NOMO-1 treated with dmso at 0.1 percent for 144 hours (cell line): ENCODE data around the gene GTPBP3.
A peak's percentile ranks its signal among the peaks of the same experiment; 100 is the strongest.
"Not testable (repeated sequence)": the region's sequence is repeated elsewhere in the genome, so short reads cannot be mapped to it uniquely, and the experiment has no call there.

Source experiments
- DNase-seq: peaks from one replicate; lab custom pipeline; 2025; ENCODE audit not compliant: unreplicated experiment; lab: John Stamatoyannopoulos, UW

GTPBP3 gene, protein sequence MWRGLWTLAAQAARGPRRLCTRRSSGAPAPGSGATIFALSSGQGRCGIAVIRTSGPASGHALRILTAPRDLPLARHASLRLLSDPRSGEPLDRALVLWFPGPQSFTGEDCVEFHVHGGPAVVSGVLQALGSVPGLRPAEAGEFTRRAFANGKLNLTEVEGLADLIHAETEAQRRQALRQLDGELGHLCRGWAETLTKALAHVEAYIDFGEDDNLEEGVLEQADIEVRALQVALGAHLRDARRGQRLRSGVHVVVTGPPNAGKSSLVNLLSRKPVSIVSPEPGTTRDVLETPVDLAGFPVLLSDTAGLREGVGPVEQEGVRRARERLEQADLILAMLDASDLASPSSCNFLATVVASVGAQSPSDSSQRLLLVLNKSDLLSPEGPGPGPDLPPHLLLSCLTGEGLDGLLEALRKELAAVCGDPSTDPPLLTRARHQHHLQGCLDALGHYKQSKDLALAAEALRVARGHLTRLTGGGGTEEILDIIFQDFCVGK

GRCh38 chr19:17336872-17337674 is at the start of gene GTPBP3:
TSS of gene GTPBP3 (plus strand) at chr19:17337553. CDS start at chr19:17337612, 59 bp downstream.
- peak; percentile 98 for DNase-seq

DNA sequence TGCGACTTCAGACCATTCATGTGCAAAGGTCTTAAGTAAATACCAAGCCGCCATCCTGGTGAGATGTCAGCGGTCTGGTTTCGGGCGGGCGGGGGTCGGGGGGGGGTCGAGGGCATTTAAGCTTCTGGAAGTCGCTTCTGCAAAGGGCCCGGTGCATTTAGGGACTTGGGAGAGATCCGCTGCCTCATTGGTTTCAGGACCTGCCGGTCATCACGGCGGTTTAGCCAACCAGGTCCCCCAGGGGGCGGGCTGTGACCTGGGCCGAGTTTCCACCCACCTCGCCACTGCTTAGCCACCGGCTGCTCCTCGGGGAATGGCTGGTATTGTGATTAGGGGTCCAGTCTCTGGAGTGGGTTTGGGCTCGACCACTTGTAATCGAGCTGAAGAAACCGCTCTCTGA is 47.9 kb upstream of the GTPBP3 start:
- DNase-seq: no peak

DNA sequence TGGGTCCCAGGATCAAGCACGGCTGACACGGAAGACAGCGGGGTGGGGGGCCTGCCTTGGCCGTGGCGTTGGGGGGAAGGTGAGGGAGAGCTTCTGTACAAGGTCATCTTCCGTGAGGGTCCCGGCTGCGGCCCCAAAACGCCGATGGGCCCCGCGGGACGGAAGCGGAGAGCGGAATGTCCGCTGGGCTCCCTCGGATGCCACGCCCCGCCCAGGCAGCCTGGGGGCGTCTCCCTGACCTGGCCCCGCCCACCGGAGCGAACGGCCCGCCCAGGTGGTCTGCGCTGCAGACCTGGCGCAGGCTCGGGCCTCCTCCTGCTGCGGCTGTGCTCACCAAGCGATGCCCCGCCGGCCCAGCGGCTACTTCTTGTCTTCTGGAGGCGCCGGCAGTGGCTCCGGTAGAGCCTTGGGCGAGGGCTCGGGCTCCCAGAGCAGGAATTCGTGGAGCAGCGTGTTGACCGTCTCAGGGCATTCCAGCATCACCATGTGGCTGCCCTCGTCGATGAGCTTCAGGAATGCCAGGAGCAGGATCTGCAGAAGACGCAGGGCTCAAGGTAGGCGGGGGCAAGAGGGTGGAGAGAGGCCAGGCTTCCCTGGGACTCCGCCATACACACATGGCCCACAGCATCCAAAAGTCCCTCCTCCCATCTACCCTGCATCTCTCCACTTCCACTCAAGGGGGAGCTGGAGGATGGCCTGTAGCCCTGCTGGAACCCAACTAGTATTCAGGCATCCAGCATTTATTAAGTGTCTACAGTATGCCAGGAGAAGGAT is 44.9 kb upstream of the GTPBP3 start:
- peak; percentile 75 for DNase-seq

- DNase-seq: no peak
These were observed 43.7 kb upstream of the GTPBP3 start for GRCh38 chr19:17293605-17294004.

DNA sequence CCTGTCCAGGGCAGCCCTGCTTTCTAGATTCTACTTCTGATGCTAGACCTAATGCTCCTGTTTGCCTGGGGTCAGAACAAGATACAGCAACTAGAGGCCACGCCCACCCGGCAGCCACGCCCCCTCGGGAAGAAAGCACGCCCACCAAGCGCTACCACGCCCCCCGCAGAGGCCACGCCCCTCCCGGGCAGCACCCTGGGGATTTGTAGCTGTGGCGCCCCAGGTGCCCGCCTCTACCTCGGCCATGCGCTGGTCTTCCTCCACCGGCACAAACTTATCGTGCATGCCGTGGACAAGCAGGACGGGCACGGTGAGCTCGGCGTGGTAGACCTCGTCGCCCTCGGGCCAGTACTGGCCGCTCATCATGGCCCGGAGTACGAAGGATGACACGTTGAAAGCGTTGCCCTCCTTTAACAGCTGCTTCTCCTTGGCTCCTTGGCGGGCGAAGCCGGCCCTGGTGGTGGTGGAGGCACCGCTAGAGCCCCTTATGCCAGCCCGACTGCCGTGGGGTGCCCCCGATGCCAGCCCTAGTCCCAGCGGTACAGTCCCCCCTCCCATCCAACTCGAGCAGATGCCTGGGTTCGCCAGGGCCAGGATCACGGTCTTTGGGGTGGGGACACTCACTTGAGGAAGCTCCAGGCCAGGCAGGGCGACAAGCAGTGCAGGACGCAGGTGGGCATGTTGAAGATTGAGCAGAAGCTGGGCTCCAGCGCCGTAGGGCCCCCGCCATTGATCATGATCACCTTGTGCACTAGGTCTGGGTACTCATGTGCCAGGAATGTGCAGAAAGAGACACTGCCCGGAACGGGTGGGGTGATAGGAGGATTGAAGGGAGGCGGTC is 43.1 kb upstream of the GTPBP3 start:
- no peak for DNase-seq

GRCh38 chr19:17295551-17295950 is 41.8 kb upstream of the GTPBP3 start:
- not testable (repeated sequence) for DNase-seq

GRCh38 chr19:17296273-17296672 is 41.1 kb upstream of the GTPBP3 start:
- no peak for DNase-seq

GRCh38 chr19:17296976-17297375 is 40.4 kb upstream of the GTPBP3 start:
- DNase-seq: no peak

DNA sequence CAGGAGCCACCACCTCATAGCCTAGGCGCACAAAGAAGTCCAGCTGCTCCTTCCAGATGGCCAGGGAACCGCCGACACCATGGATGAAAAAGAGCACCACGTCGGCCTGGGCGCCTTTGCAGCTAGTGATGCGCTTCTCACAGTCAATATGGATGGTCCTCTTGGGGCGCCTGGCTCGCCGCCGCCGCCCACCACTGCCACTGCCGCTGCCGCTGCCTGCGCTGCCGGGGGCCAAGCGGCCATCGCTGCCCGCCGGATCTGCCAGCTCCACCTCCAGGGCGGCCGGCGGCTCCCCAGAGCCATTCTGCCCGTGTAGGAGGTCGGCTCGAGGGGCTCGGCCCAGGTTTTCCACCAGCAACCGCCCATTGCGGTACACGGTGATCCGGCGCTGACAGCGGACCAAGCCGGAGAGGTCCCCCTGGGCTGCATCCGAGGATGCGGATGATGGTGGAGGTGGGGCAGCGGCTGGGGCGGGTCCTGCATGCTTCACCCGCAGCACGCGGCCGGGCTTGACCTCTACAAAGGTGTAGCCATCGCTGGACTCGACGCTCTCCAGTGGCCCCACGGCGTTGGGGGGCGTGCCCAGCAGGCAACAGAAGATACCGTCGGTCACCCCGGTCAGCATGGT is 36.2 kb upstream of the GTPBP3 start:
- DNase-seq: no peak

- peak; percentile 29 for DNase-seq
These were observed 34.8 kb upstream of the GTPBP3 start for GRCh38 chr19:17302391-17303166.

- DNase-seq: peak; percentile 89
These were observed 34.0 kb upstream of the GTPBP3 start, which contains the start of gene ABHD8 for GRCh38 chr19:17303167-17303939. TSS of gene ABHD8 (minus strand) at chr19:17303425. CDS start at chr19:17301616, 1,809 bp downstream.

GRCh38 chr19:17303940-17304267 is 33.4 kb upstream of the GTPBP3 start:
- DNase-seq: no peak

DNA sequence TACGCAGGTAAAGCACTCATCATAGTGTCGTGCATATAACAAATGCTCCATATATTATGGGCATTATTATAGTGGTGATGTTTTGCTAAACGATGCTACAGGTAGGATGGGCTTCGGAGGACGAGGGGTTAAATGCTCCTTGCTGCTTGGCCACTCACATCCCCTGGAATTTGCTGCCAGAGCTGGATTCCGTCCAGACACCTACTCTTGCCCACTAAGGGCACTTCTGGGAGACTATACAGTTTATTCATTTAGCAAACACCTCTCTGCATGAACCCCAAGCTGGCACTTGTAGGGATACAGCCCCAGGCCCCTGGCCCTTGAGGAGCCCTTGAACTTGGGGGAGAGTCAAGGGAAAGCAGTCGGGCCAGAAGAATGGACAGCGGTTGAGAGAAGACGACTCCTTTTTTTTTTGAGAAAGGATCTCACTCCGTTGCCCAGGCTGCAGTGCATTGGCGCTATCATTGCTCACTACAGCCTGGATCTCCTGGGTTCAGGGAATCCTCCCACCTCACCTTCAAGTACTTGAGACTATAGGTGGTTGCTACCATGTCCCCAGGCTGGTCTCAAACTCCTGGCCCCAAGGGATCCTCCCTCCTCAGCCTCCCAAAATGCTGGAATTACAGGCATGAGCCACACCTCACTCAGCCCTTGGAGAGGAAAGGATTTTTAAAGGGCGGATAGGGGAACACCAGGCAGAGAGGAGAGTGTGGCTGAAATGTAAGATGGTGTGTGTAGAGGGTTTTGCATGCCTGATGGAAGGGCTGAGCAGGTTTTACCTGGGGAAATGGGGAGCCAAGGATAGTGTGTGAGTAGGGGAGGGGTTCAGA is 32.8 kb upstream of the GTPBP3 start:
- no peak for DNase-seq

DNA sequence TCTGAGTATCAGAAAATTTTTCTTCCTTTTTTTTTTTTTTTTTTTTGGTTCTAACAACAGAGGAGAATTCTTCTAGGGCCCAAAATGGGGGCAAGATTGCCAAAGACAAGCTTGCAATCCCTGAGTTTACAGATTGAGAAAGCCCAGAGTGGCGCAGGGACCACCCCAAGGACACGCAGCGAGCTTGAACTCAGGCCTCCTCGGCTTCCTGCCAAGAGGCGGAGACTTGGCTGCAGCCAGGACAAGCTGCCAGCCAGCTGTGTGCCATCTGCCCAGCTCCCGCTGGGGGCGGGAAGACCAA is 32.2 kb upstream of the GTPBP3 start:
- no peak for DNase-seq

DNA sequence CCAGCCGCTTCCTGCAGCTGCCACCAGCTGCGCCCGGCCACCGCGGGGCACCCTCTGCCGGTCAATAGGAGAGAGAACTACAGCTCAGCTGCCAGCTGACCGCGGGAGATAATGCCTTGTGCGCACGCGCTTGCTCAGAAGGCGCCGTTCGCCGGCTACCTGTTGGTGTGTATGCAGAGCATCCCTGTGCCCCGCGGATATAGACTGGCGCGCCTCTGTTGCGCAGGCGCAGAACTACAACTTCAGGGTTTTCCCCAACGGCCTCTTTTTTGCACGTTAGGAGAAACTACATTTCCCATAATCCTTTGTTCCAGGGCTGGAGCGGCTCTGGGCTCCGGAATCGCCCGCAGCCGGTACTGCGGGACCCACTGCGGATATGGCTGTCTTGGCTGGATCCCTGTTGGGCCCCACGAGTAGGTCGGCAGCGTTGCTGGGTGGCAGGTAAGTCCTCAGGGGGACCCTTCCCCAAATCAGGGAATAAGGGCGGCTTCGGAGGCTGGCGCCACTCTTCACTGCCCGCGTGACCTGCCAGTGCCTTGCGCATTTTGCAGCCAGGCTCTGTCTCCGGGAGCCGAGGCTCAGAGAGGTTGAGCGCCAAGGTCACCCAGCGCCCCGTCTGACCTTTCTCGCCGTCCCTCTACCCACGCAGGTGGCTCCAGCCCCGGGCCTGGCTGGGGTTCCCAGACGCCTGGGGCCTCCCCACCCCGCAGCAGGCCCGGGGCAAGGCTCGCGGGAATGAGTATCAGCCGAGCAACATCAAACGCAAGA is 31.7 kb upstream of the GTPBP3 start, which contains the start of gene MRPL34:
Gene MRPL34 (plus strand): TSS at position 356 of the 768 bp plus-strand sequence. CDS start 21 bp downstream, at position 377.
- peak; percentile 98 for DNase-seq

DNA sequence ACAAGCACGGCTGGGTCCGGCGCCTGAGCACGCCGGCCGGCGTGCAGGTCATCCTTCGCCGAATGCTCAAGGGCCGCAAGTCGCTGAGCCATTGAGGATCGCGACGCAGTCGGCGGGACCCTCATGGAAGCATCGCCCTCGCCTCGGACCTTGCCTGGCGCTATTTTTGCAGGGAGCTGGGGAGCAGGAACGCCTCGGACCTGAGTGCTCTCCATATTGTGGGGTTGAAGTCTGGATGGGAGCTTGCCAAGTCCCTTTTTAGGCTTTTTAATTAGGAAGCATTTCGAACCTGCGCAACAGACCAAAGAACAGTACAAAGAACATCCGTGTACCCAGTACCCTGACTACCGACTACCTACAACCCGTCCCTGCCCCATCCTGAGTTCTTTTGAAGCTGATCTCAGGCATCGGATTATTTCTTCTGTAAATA is 31.1 kb upstream of the GTPBP3 start:
- DNase-seq: no peak

GRCh38 chr19:17307876-17308377 is 29.4 kb upstream of the GTPBP3 start:
- no peak for DNase-seq
